ENCODE data around the gene KATNB1. TPM values are rescaled to one million over a fixed set of nuclear protein-coding genes. Genes with fewer than 3 reads are reported as not detected.
"Not testable (repeated sequence)": the region's sequence is repeated elsewhere in the genome, so short reads cannot be mapped to it uniquely, and the experiment has no call there.

Gene KATNB1
- total RNA-seq, 4 donors from 2014 or later = 13.3 to 27.4 (median 18.1) TPM

DNA sequence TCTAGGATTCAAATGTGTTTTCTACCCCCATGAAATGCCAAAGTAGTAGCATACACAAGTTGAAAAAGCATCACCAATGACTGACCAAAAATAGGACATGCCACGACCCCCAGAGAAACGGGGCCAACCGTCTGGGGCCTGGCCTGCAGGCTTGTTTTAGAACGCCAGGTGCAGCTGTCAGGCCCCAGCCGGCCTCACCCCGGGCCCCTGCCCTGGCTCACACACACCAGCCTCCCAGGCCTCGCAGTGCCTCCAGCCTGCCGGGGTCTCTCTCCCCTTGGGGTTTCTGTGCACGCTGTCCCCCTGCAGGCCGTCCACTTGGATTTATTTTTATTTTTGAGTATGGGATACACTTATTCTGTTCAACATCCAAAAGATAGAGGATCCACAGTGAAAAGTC lies 7.9 kb downstream of the KATNB1 start:
- Histone ChIP-seq H3K27ac (no peak overlapping the region), H3K4me3 (no peak overlapping the region), H3K36me3 (no peaks in the 10 kb centered on the region), H3K9me3 (no peaks in the 10 kb centered on the region), H3K27me3 (no peaks in the 10 kb centered on the region), H3K4me1 (no peaks in the 10 kb centered on the region)
- intact Hi-C loops (cut with DNase I; ENCODE audit: low total_unique reads) = no loop called here
- no peak for TF ChIP-seq POLR2A (IDR thresholded peaks at IDR 0.05)
- TF ChIP-seq, protein P1, sequence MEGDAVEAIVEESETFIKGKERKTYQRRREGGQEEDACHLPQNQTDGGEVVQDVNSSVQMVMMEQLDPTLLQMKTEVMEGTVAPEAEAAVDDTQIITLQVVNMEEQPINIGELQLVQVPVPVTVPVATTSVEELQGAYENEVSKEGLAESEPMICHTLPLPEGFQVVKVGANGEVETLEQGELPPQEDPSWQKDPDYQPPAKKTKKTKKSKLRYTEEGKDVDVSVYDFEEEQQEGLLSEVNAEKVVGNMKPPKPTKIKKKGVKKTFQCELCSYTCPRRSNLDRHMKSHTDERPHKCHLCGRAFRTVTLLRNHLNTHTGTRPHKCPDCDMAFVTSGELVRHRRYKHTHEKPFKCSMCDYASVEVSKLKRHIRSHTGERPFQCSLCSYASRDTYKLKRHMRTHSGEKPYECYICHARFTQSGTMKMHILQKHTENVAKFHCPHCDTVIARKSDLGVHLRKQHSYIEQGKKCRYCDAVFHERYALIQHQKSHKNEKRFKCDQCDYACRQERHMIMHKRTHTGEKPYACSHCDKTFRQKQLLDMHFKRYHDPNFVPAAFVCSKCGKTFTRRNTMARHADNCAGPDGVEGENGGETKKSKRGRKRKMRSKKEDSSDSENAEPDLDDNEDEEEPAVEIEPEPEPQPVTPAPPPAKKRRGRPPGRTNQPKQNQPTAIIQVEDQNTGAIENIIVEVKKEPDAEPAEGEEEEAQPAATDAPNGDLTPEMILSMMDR (IDR thresholded peaks at IDR 0.05) = no peak
- no peak for DNase-seq

DNA sequence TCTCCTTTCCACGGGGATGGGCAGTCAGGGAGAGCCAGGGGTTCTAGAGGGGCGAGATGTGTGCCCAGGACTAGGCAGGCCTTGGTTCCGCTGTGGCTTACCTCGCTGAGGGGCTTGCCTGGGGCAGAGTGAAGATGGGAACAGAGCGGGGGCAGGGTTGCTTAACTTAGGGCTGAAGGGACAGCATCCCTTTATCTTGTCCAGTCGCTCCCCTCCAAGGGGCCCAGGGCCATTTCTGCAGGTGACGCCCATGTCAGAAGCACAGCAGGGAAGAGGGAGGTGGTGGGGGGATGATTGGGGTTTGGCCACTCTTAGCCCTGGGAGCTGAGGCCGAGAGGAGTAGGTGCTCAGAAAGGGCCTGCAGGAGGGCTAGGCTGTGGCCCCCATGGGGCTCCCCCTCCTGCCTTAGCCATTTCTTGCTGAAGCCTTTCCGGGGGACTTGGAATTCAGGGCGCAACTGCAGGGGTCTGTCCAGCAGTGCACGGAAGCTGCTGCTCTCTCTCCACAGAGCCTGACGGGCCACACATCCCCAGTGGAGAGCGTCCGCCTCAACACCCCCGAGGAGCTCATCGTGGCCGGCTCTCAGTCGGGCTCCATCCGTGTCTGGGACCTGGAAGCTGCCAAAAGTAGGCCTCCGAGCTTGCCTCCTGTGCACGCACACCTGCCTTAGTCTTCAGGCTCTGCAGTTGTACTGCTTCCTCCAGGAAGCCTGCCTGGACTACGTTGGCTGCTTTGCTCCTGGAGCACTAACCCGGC lies 8.5 kb downstream of the KATNB1 start:
- no peak for TF ChIP-seq POLR2A (IDR thresholded peaks at IDR 0.05)
- TF ChIP-seq, protein P1 (IDR thresholded peaks at IDR 0.05) = no peak
- intact Hi-C loops (cut with DNase I; ENCODE audit: low total_unique reads) = no loop called here
- H3K36me3 ChIP-seq = no peaks in the 10 kb centered on the region
- no peak overlapping the region for H3K27ac ChIP-seq
- H3K4me3 ChIP-seq = no peak overlapping the region
- no peaks in the 10 kb centered on the region for H3K27me3 ChIP-seq
- DNase-seq = no peak
- no peaks in the 10 kb centered on the region for H3K9me3 ChIP-seq
- H3K4me1 ChIP-seq = no peaks in the 10 kb centered on the region

DNA sequence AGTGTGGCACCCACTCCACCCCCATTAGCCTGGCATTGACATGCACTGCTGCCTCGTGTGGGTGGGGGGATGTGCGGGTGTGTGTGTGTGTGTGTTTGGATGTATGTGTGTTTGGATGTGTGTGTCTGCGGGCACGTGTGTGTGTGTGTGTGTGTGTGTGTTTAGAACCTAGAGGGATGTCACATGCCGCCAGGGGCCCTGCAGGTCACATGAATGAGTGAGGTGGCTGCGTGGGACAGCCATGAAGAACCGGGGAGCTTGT lies 9.0 kb downstream of the KATNB1 start:
- Histone ChIP-seq H3K27me3 (no peaks in the 10 kb centered on the region), H3K9me3 (no peaks in the 10 kb centered on the region), H3K4me3 (no peak overlapping the region), H3K36me3 (no peaks in the 10 kb centered on the region), H3K27ac (no peak overlapping the region), H3K4me1 (no peaks in the 10 kb centered on the region)
- no peak for TF ChIP-seq POLR2A (IDR thresholded peaks at IDR 0.05)
- intact Hi-C loops (cut with DNase I; ENCODE audit: low total_unique reads) = no loop called here
- no peak for DNase-seq

DNA sequence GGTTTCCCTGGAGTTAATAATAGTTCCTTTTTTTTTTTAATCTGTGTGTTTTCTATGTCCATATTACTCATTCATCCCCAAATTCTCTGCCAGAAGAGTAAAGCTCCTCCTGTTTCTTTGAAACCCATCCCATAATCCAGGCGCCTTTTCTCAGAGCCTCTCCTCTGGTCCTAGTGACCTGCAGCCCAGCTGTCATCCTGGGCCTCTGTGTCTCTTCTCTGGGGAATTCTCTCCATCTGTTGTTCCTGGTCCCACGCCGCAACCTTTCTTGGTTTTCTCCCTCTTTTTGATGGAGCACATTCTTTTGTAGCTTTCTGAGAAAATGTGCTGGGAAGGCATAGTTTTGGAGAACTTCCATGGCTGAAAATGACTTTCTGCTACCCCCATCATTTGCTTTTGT lies 10.2 kb downstream of the KATNB1 start:
- no peak overlapping the region for H3K27ac ChIP-seq
- H3K27me3 ChIP-seq = no peaks in the 10 kb centered on the region
- H3K4me1 ChIP-seq = no peaks in the 10 kb centered on the region
- intact Hi-C loops (cut with DNase I; ENCODE audit: low total_unique reads) = no loop called here
- TF ChIP-seq, protein P1 (IDR thresholded peaks at IDR 0.05) = no peak
- no peak for TF ChIP-seq POLR2A (IDR thresholded peaks at IDR 0.05)
- no peaks in the 10 kb centered on the region for H3K36me3 ChIP-seq
- no peak for DNase-seq
- no peak overlapping the region for H3K4me3 ChIP-seq
- H3K9me3 ChIP-seq = no peaks in the 10 kb centered on the region

DNA sequence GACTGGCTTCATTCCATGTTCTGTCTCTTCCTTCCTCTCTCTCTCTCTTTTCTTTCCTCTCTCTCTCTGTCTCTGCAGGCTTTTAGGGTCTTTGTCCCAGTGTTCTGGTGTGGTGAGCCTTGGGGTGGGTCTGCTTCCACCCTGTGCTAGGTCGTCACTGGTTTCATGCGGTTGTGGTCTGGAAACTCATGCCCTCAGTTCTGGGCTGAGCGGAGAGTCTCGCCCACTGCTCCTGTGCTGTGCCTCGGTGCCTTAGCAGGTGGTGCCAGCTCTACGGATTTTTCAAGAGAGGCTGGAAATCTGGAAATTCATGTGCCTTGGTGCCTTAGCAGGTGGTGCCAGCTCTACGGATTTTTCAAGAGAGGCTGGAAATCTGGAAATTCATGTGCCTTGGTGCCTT lies 10.7 kb downstream of the KATNB1 start:
- H3K9me3 ChIP-seq; intact Hi-C loops (cut with DNase I; ENCODE audit: low total_unique reads); H3K4me1 ChIP-seq; H3K27me3 ChIP-seq; H3K27ac ChIP-seq; H3K36me3 ChIP-seq; H3K4me3 ChIP-seq; DNase-seq: not testable (repeated sequence)

DNA sequence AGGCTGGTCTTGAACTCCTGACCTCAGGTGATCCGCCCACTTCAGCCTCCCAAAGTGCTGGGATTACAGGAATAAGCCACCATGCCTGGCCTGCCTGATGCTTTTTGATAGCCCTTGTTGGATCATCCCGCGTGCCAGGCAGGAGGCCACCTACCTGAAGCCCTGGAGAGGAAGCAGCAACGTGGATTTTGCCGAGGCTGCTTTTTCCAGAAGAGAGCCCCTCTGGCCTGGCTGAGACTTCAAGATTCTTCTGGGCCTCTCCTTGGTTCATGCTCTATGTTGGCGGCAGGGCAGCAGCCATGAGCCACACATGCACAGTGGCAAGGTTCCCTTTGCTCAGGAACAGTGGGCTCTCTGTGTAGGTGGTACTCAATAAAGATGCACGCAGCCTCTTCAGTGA lies 11.5 kb downstream of the KATNB1 start:
- intact Hi-C loops (cut with DNase I; ENCODE audit: low total_unique reads) = no loop called here
- no peaks in the 10 kb centered on the region for H3K36me3 ChIP-seq
- H3K9me3 ChIP-seq = no peaks in the 10 kb centered on the region
- H3K27ac ChIP-seq = no peak overlapping the region
- no peaks in the 10 kb centered on the region for H3K27me3 ChIP-seq
- no peak overlapping the region for H3K4me3 ChIP-seq
- no peaks in the 10 kb centered on the region for H3K4me1 ChIP-seq
- TF ChIP-seq, protein P1 (IDR thresholded peaks at IDR 0.05) = no peak
- TF ChIP-seq POLR2A (IDR thresholded peaks at IDR 0.05) = no peak
- no peak for DNase-seq

Data from uterus (tissue), 4 donors.